ENCODE measurements around the gene STK11IP.

Gene STK11IP

DNA sequence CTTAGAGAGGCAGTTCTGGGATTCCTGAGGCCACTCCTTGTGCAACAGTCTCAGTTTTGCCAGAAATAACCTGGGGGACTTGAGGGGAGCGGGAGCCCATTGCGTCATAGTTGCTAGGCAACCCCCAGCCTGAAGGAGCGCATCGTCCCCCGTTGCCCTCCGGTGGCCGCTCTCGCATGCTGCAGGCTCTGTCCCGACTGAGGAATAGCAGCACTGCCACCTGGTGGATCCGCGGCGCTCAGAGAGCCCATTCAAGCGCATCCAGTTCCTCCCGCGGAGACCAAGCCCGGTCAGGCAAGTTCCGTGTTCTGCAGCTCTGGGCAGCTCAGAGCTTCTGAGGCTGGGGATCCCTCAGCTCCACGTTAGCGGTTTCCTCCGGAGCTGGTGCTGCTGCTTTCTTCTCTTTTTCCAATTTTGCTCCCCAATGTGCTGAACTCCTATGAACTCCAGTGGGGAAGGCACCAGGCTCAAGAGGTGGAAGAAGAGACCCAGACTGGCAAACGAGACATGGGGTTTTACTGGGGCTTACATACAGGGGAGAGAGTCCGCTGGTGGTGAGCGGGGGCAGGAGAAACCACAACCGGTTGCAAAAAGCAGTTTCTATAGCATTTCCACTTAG is 44.9 kb downstream of the STK11IP start (continued):
- TF ChIP-seq SP7 (tag by site-specific recombination; IDR thresholded peaks at IDR 0.05) = peak; percentile 74
- TF ChIP-seq ZNF426 (tag by site-specific recombination; IDR thresholded peaks at IDR 0.05) = no peak
- no peak for TF ChIP-seq ZNF221 (tag by site-specific recombination; IDR thresholded peaks at IDR 0.05; ENCODE audit: borderline replicate concordance)
- TF ChIP-seq ZNF530 (tag by site-specific recombination; IDR thresholded peaks at IDR 0.05; ENCODE audit: low read depth) = no peak
- no peak for TF ChIP-seq HOXC10 (CRISPR knock-in tag; IDR thresholded peaks at IDR 0.05)
- no peak for TF ChIP-seq ZNF138 (tag by site-specific recombination; IDR thresholded peaks at IDR 0.05; ENCODE audit: borderline replicate concordance)
- TF ChIP-seq, protein P1, sequence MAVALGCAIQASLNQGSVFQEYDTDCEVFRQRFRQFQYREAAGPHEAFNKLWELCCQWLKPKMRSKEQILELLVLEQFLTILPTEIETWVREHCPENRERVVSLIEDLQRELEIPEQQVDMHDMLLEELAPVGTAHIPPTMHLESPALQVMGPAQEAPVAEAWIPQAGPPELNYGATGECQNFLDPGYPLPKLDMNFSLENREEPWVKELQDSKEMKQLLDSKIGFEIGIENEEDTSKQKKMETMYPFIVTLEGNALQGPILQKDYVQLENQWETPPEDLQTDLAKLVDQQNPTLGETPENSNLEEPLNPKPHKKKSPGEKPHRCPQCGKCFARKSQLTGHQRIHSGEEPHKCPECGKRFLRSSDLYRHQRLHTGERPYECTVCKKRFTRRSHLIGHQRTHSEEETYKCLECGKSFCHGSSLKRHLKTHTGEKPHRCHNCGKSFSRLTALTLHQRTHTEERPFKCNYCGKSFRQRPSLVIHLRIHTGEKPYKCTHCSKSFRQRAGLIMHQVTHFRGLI (tag by site-specific recombination; IDR thresholded peaks at IDR 0.05) = no peak; the same call in 1 of the 2 replicates
- TF ChIP-seq, protein P2, sequence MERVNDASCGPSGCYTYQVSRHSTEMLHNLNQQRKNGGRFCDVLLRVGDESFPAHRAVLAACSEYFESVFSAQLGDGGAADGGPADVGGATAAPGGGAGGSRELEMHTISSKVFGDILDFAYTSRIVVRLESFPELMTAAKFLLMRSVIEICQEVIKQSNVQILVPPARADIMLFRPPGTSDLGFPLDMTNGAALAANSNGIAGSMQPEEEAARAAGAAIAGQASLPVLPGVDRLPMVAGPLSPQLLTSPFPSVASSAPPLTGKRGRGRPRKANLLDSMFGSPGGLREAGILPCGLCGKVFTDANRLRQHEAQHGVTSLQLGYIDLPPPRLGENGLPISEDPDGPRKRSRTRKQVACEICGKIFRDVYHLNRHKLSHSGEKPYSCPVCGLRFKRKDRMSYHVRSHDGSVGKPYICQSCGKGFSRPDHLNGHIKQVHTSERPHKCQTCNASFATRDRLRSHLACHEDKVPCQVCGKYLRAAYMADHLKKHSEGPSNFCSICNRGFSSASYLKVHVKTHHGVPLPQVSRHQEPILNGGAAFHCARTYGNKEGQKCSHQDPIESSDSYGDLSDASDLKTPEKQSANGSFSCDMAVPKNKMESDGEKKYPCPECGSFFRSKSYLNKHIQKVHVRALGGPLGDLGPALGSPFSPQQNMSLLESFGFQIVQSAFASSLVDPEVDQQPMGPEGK (tag by site-specific recombination; IDR thresholded peaks at IDR 0.05) = peak; percentile 88
- TF ChIP-seq ZBTB11 (tag by site-specific recombination; conservative IDR thresholded peaks at IDR 0.05; ENCODE audit: low read depth) = no peak
- no peak for TF ChIP-seq ZNF341 (tag by site-specific recombination; IDR thresholded peaks at IDR 0.05; ENCODE audit: low read depth)
- no peak for TF ChIP-seq ZFP37 (tag by site-specific recombination; IDR thresholded peaks at IDR 0.05)
- no peak for TF ChIP-seq ZNF664 (tag by site-specific recombination; IDR thresholded peaks at IDR 0.05)
- peak; percentile 70; the same call in 1 of the 2 replicates for TF ChIP-seq PBX3 (CRISPR knock-in tag; IDR thresholded peaks at IDR 0.05)
- peak; percentile 88 for TF ChIP-seq ZNF2 (tag by site-specific recombination; IDR thresholded peaks at IDR 0.05)
- peak; percentile 50; the same call in 1 of the 2 replicates for TF ChIP-seq ZBTB10 (tag by site-specific recombination; IDR thresholded peaks at IDR 0.05)
- no peak for TF ChIP-seq PRDM1 (tag by site-specific recombination; IDR thresholded peaks at IDR 0.05)
- TF ChIP-seq ZIC2 (tag by site-specific recombination; IDR thresholded peaks at IDR 0.05) = no peak
- no peak for TF ChIP-seq KLF1 (tag by site-specific recombination; IDR thresholded peaks at IDR 0.05)
- TF ChIP-seq, protein P3, sequence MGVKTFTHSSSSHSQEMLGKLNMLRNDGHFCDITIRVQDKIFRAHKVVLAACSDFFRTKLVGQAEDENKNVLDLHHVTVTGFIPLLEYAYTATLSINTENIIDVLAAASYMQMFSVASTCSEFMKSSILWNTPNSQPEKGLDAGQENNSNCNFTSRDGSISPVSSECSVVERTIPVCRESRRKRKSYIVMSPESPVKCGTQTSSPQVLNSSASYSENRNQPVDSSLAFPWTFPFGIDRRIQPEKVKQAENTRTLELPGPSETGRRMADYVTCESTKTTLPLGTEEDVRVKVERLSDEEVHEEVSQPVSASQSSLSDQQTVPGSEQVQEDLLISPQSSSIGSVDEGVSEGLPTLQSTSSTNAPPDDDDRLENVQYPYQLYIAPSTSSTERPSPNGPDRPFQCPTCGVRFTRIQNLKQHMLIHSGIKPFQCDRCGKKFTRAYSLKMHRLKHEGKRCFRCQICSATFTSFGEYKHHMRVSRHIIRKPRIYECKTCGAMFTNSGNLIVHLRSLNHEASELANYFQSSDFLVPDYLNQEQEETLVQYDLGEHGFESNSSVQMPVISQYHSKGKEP (tag by site-specific recombination; IDR thresholded peaks at IDR 0.05) = no peak
- no peak for TF ChIP-seq ZNF148 (tag by site-specific recombination; IDR thresholded peaks at IDR 0.05; ENCODE audit: borderline replicate concordance)
- TF ChIP-seq ZFHX2 (tag by site-specific recombination; conservative IDR thresholded peaks at IDR 0.05) = no peak
- TF ChIP-seq ZNF610 (tag by site-specific recombination; IDR thresholded peaks at IDR 0.05; ENCODE audit: borderline replicate concordance) = peak; percentile 87
- no peak for TF ChIP-seq ZNF837 (tag by site-specific recombination; IDR thresholded peaks at IDR 0.05)

All from HEK293 (cell line).